WTC11 (cell line): Measurements from ENCODE around the gene ELANE. TPM values are rescaled to one million over a fixed set of nuclear protein-coding genes. Genes with fewer than 3 reads are reported as not detected.
A peak's percentile ranks its signal among the peaks of the same experiment; 100 is the strongest.

Source experiments
- ATAC-seq: fragments of 200-7000 bp; cut with Tn5 transposase; 2 replicates; pipeline ENCODE4 v1.10.0; 2021; ENCODE audit warnings: mild to moderate bottlenecking, moderate library complexity
- CTCF ChIA-PET: fragments of 300-600 bp; sonication (Branson Sonifier 250); formaldehyde crosslinking; loops from one replicate; lab custom pipeline; 2021; ENCODE audit warnings: antibody characterized with exemption; lab: Charles Lee
- POLR2A ChIA-PET: fragments of 350-600 bp; sonication (Branson Sonifier 250); formaldehyde crosslinking; loops from one replicate; lab custom pipeline; 2021; ENCODE audit warnings: antibody characterized with exemption; lab: Charles Lee
- DNase-seq: peaks from one replicate; pipeline ENCODE4 v3.0.0; 2021; ENCODE audit warnings: low spot score
- H3K27ac Mint-ChIP-seq: 2 replicates; pipeline ENCODE4 v1.8.0; 2021; ENCODE audit warnings: mixed read lengths
- H3K27me3 Mint-ChIP-seq: 2 replicates; pipeline ENCODE4 v1.8.0; 2021; ENCODE audit warnings: low read depth, mild to moderate bottlenecking, moderate library complexity, mixed read lengths
- H3K36me3 Mint-ChIP-seq: 2 replicates; pipeline ENCODE4 v1.8.0; 2021; ENCODE audit warnings: mixed read lengths
- H3K4me1 Mint-ChIP-seq: 2 replicates; pipeline ENCODE4 v1.8.0; 2022; ENCODE audit warnings: mixed read lengths
- H3K4me3 Mint-ChIP-seq: 2 replicates; pipeline ENCODE4 v1.8.0; 2021; ENCODE audit warnings: mild to moderate bottlenecking, moderate library complexity, mixed read lengths
- H3K9me3 Mint-ChIP-seq: 2 replicates; pipeline ENCODE4 v1.8.0; 2021; ENCODE audit warnings: mixed read lengths
- CDX4 ChIP-seq: fragments of 250-450 bp; sonication (Bioruptor Pico); IDR thresholded peaks from 2 replicates; pipeline ENCODE4 v1.9.0; 2021; ENCODE audit warnings: moderate library complexity, mild to moderate bottlenecking, inconsistent platforms, borderline replicate concordance
- CTCF ChIP-seq: fragments of 200-600 bp; IDR thresholded peaks from 2 replicates; pipeline ENCODE4 v1.8.0; 2022; ENCODE audit warnings: antibody characterized with exemption
- EMX1 ChIP-seq: fragments of 250-450 bp; sonication (Bioruptor Pico); IDR thresholded peaks from 2 replicates; pipeline ENCODE4 v1.8.0; 2021; ENCODE audit warnings: mild to moderate bottlenecking
- ETV6 ChIP-seq: sonication (generic); formaldehyde crosslinking; IDR thresholded peaks from 2 replicates; pipeline ENCODE4 v1.8.1; 2022; ENCODE audit warnings: mild to moderate bottlenecking, missing genetic modification reagents
- JAZF1 ChIP-seq: fragments of 250-450 bp; sonication (Bioruptor Pico); IDR thresholded peaks from 2 replicates; pipeline ENCODE4 v1.9.0; 2021; ENCODE audit warnings: moderate library complexity, mild to moderate bottlenecking, inconsistent platforms
- MXD4 ChIP-seq: fragments of 250-450 bp; sonication (Bioruptor Pico); IDR thresholded peaks from 2 replicates; pipeline ENCODE4 v1.8.0; 2021; ENCODE audit warnings: mild to moderate bottlenecking, moderate library complexity, borderline replicate concordance
- OVOL2 ChIP-seq: fragments of 250-450 bp; sonication (Bioruptor Pico); IDR thresholded peaks from 2 replicates; pipeline ENCODE4 v1.9.0; 2021; ENCODE audit warnings: mild to moderate bottlenecking, borderline replicate concordance
- RELA ChIP-seq: sonication (generic); formaldehyde crosslinking; IDR thresholded peaks from 2 replicates; pipeline ENCODE4 v1.8.1; 2022; ENCODE audit warnings: missing genetic modification reagents, mild to moderate bottlenecking, borderline replicate concordance
- RORB ChIP-seq: fragments of 250-450 bp; sonication (Bioruptor Pico); IDR thresholded peaks from 2 replicates; pipeline ENCODE4 v1.9.0; 2021; ENCODE audit warnings: mild to moderate bottlenecking
- USF1 ChIP-seq: sonication (generic); formaldehyde crosslinking; IDR thresholded peaks from 2 replicates; pipeline ENCODE4 v1.8.0; 2022; ENCODE audit warnings: mild to moderate bottlenecking, missing genetic modification reagents
- ZBTB43 ChIP-seq: sonication (generic); formaldehyde crosslinking; IDR thresholded peaks from 2 replicates; pipeline ENCODE4 v1.8.1; 2023; ENCODE audit warnings: mild to moderate bottlenecking, missing genetic modification reagents
- ZNF121 ChIP-seq: sonication (generic); formaldehyde crosslinking; IDR thresholded peaks from 2 replicates; pipeline ENCODE4 v1.8.0; 2023; ENCODE audit warnings: missing genetic modification reagents
- ZNF232 ChIP-seq: sonication (generic); formaldehyde crosslinking; IDR thresholded peaks from 2 replicates; pipeline ENCODE4 v1.8.0; 2022; ENCODE audit warnings: mild to moderate bottlenecking, missing genetic modification reagents
- ZNF396 ChIP-seq: fragments of 250-450 bp; sonication (Bioruptor Pico); IDR thresholded peaks from 2 replicates; pipeline ENCODE4 v1.8.0; 2021; ENCODE audit warnings: mild to moderate bottlenecking, moderate library complexity, borderline replicate concordance
- ZNF423 ChIP-seq: fragments of 250-450 bp; sonication (Bioruptor Pico); IDR thresholded peaks from 2 replicates; pipeline ENCODE4 v2.1.2; 2022; ENCODE audit warnings: mild to moderate bottlenecking, moderate library complexity
- total RNA-seq: library from RNA; stranded (reverse); gene quantifications from 3 replicates; pipeline ENCODE4 v1.2.3, GENCODE V29; 2021
- TF ChIP-seq, protein P1 (sequence below): sonication (generic); formaldehyde crosslinking; IDR thresholded peaks from 2 replicates; pipeline ENCODE4 v1.8.1; 2022; ENCODE audit warnings: low read depth, mild to moderate bottlenecking, moderate library complexity, missing genetic modification reagents, borderline replicate concordance
- TF ChIP-seq, protein P2 (sequence below): sonication (generic); formaldehyde crosslinking; IDR thresholded peaks from 2 replicates; pipeline ENCODE4 v1.8.1; 2023; ENCODE audit warnings: mild to moderate bottlenecking, missing genetic modification reagents, moderate library complexity
- TF ChIP-seq, protein P3 (sequence below): sonication (generic); formaldehyde crosslinking; IDR thresholded peaks from 2 replicates; pipeline ENCODE4 v1.8.1; 2022; ENCODE audit warnings: missing genetic modification reagents, borderline replicate concordance
- TF ChIP-seq, protein P4 (sequence below): fragments of 250-450 bp; sonication (Bioruptor Pico); IDR thresholded peaks from 2 replicates; pipeline ENCODE4 v1.8.0; 2021; ENCODE audit warnings: mild to moderate bottlenecking

The ELANE gene
- total RNA-seq, 1 experiment from 2014 or later = not detected

DNA sequence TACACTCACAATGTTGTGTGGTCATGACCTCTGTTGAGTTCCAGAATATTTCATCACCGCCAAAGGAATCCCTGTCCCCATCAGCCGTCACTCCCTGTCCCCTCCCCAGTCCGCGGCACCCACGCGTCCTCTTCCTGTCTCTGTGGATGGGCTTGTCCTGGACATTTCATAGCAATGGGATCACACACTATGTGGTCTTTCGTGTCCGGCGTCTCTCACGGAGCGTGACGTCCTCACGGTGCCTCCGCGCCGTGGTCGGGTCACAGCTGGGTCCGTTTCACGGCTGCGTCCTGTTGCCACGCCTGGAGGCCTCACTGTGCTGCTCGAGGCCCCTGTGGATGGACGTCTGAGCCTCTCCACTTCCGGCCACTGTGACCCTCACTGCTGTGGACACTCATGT lies 17.9 kb upstream of the ELANE start:
- no peaks in the 10 kb centered on the region for H3K4me1 Mint-ChIP-seq

DNA sequence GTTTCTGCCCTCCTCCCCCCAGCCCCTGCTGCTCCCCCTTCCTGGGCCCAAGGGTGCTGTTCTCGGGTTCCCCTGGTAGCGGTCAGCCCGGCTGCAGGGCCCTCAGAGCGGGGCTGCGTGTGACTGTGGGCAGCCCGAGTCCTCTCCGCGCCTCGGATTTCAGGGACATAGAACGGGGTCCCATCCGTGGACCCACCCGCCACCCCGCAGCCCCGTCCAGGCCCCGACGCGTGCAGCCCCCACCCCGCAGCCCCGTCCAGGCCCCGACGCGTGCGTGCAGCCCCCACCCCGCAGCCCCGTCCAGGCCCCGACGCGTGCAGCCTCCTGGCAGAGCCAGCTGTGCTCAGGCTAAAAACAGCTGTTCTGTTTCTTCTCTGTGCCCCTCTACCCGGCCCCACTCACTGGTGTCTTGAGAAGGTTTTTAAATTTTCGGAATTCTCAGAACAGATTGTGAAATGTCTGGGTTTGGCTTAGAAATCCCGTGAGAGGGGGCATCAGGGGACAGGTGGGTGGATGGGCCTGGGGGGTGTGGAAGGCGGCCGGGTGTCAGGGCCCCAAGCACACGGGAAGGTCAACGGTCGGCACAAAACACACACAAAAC lies 16.8 kb upstream of the ELANE start:
- DNase-seq (no peak), ATAC-seq (no peak)
- H3K9me3 Mint-ChIP-seq = no peaks in the 10 kb centered on the region
- H3K4me1 Mint-ChIP-seq = no peaks in the 10 kb centered on the region
- TF ChIP-seq CTCF (no peak), MXD4 (no peak), ZNF396 (CRISPR knock-in tag) (no peak), ZNF232 (CRISPR knock-in tag) (no peak)
- TF ChIP-seq, protein P1, sequence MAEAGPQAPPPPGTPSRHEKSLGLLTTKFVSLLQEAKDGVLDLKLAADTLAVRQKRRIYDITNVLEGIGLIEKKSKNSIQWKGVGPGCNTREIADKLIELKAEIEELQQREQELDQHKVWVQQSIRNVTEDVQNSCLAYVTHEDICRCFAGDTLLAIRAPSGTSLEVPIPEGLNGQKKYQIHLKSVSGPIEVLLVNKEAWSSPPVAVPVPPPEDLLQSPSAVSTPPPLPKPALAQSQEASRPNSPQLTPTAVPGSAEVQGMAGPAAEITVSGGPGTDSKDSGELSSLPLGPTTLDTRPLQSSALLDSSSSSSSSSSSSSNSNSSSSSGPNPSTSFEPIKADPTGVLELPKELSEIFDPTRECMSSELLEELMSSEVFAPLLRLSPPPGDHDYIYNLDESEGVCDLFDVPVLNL (CRISPR knock-in tag) = no peak
- H3K27ac Mint-ChIP-seq = no peak overlapping the region
- no peaks in the 10 kb centered on the region for H3K36me3 Mint-ChIP-seq
- ChIA-PET CTCF (no interaction called here), POLR2A (no interaction called here)
- H3K4me3 Mint-ChIP-seq = no peak overlapping the region
- H3K27me3 Mint-ChIP-seq = no peaks in the 10 kb centered on the region

More for the DNA sequence above, 17.9 kb upstream of the ELANE start:
- peak overlapping the region; percentile 63; the same call in 1 of the 2 replicates for H3K27ac Mint-ChIP-seq
- no peaks in the 10 kb centered on the region for H3K9me3 Mint-ChIP-seq
- no peak overlapping the region for H3K4me3 Mint-ChIP-seq
- H3K27me3 Mint-ChIP-seq = no peaks in the 10 kb centered on the region
- POLR2A ChIA-PET = no interaction called here
- no peaks in the 10 kb centered on the region for H3K36me3 Mint-ChIP-seq
- ATAC-seq = no peak
- CTCF ChIA-PET = interaction anchor here (1.4 kb wide), 1 partner anchor 35 kb away, joined by 3 read pairs; no protein-coding TSS in a partner anchor
- no peak for DNase-seq
- no peak for TF ChIP-seq ZNF121 (CRISPR knock-in tag)
- no peak for TF ChIP-seq ETV6 (CRISPR knock-in tag)
- no peak for TF ChIP-seq EMX1 (CRISPR knock-in tag)
- TF ChIP-seq, protein P2, sequence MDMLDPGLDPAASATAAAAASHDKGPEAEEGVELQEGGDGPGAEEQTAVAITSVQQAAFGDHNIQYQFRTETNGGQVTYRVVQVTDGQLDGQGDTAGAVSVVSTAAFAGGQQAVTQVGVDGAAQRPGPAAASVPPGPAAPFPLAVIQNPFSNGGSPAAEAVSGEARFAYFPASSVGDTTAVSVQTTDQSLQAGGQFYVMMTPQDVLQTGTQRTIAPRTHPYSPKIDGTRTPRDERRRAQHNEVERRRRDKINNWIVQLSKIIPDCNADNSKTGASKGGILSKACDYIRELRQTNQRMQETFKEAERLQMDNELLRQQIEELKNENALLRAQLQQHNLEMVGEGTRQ (CRISPR knock-in tag) = no peak
- TF ChIP-seq RORB (CRISPR knock-in tag) = no peak
- TF ChIP-seq, protein P3, sequence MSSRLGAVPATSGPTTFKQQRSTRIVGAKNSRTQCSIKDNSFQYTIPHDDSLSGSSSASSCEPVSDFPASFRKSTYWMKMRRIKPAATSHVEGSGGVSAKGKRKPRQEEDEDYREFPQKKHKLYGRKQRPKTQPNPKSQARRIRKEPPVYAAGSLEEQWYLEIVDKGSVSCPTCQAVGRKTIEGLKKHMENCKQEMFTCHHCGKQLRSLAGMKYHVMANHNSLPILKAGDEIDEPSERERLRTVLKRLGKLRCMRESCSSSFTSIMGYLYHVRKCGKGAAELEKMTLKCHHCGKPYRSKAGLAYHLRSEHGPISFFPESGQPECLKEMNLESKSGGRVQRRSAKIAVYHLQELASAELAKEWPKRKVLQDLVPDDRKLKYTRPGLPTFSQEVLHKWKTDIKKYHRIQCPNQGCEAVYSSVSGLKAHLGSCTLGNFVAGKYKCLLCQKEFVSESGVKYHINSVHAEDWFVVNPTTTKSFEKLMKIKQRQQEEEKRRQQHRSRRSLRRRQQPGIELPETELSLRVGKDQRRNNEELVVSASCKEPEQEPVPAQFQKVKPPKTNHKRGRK (CRISPR knock-in tag) = no peak

GRCh38 chr19:840519-841206 lies 11.4 kb upstream of the ELANE start, which contains the start of gene PRTN3:
TSS of gene PRTN3 (plus strand) at chr19:840999. CDS start at chr19:841009, 10 bp downstream.
- ChIA-PET POLR2A (no interaction called here), CTCF (no interaction called here)
- DNase-seq = no peak
- no peaks in the 10 kb centered on the region for H3K4me1 Mint-ChIP-seq
- no peak within 1 kb of the TSS for H3K4me3 Mint-ChIP-seq
- H3K27me3 Mint-ChIP-seq = peaks cover 39% of the 10 kb centered on the region
- peaks cover 4% of the 10 kb centered on the region for H3K9me3 Mint-ChIP-seq
- no peak within 1 kb of the TSS for H3K27ac Mint-ChIP-seq
- H3K36me3 Mint-ChIP-seq = no peaks in the 10 kb centered on the region
- no peak for ATAC-seq
- TF ChIP-seq JAZF1 (CRISPR knock-in tag) (no peak), ZNF423 (CRISPR knock-in tag) (no peak), RELA (no peak), ZBTB43 (CRISPR knock-in tag) (no peak), USF1 (no peak), CTCF (no peak), OVOL2 (CRISPR knock-in tag) (no peak), CDX4 (CRISPR knock-in tag) (no peak)
- TF ChIP-seq, protein P4, sequence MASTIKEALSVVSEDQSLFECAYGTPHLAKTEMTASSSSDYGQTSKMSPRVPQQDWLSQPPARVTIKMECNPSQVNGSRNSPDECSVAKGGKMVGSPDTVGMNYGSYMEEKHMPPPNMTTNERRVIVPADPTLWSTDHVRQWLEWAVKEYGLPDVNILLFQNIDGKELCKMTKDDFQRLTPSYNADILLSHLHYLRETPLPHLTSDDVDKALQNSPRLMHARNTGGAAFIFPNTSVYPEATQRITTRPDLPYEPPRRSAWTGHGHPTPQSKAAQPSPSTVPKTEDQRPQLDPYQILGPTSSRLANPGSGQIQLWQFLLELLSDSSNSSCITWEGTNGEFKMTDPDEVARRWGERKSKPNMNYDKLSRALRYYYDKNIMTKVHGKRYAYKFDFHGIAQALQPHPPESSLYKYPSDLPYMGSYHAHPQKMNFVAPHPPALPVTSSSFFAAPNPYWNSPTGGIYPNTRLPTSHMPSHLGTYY = no peak
